Lower leg skin (tissue), 4 donors: ENCODE data around the gene SESTD1. TPM values are rescaled to one million over a fixed set of nuclear protein-coding genes. Genes with fewer than 3 reads are reported as not detected.

Experiments
- DNase-seq, 2 donors: peaks; one replicate each; pipeline ENCODE4 v3.0.0-alpha.2; 2019; ENCODE audit warnings: low spot score in 2 of 2
- H3K4me3 ChIP-seq: fragments of 200-600 bp; sonication (generic); 2 replicates; pipeline ENCODE4 v1.5.1; 2017; ENCODE audit warnings: mild to moderate bottlenecking, low read depth; ENCODE audit not compliant: poor library complexity, severe bottlenecking
- POLR2A ChIP-seq, 2 donors: fragments of 450-650 bp; IDR thresholded peaks; one replicate each; pipeline ENCODE4 v1.6.1; 2016 to 2017; ENCODE audit warnings: antibody characterized with exemption in 2 of 2, mild to moderate bottlenecking in 1 of 2, moderate library complexity in 1 of 2
- WGBS, 2 donors: methylation state at CpG; one replicate each; pipeline ENCODE4 v1.1.5; 2018; 5-methylcytosine and 5-hydroxymethylcytosine counted together
- intact Hi-C: fragments of 100-400 bp; cut with DNase I; formaldehyde crosslinking; loops from one replicate; pipeline ENCODE4 v1.15.0; 2023; ENCODE audit warnings: low total_unique reads
- total RNA-seq, 4 donors: library from RNA; depleted of rRNA; stranded (reverse); fragments of >200 nt; gene quantifications; one replicate each; pipeline ENCODE4 v1.1.0, GENCODE V29; 2016
- TF ChIP-seq, protein P1 (sequence below), 3 donors: fragments of 450-650 bp; IDR thresholded peaks; one replicate each; pipeline ENCODE4 v1.5.1; 2016; ENCODE audit warnings: antibody characterized with exemption in 3 of 3, mild to moderate bottlenecking in 3 of 3, moderate library complexity in 2 of 3

SESTD1 gene
- total RNA-seq, 4 donors from 2014 or later = 8.7 to 22.9 (median 11.8) TPM

DNA sequence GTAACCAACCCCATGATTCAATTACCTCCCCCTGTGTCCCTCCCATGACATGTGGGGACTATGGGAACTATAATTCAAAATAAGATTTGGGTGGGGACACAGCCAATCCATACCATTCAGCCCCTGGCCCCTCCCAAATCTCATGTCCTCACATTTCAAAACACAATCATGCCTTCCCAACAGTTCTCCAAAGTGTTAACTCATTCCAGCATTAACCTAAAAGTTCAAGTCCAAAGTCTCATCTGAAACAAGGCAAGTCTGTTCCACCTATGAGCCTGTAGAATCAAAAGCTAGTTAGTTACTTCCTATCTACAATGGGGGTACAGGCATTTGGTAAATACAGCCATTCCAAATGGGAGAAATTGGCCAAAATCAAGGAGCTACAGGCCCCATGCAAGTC lies 182.7 kb downstream of the SESTD1 start:
- intact Hi-C loops = no loop called here
- no peak for TF ChIP-seq POLR2A (IDR thresholded peaks at IDR 0.05)
- TF ChIP-seq, protein P1, sequence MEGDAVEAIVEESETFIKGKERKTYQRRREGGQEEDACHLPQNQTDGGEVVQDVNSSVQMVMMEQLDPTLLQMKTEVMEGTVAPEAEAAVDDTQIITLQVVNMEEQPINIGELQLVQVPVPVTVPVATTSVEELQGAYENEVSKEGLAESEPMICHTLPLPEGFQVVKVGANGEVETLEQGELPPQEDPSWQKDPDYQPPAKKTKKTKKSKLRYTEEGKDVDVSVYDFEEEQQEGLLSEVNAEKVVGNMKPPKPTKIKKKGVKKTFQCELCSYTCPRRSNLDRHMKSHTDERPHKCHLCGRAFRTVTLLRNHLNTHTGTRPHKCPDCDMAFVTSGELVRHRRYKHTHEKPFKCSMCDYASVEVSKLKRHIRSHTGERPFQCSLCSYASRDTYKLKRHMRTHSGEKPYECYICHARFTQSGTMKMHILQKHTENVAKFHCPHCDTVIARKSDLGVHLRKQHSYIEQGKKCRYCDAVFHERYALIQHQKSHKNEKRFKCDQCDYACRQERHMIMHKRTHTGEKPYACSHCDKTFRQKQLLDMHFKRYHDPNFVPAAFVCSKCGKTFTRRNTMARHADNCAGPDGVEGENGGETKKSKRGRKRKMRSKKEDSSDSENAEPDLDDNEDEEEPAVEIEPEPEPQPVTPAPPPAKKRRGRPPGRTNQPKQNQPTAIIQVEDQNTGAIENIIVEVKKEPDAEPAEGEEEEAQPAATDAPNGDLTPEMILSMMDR (IDR thresholded peaks at IDR 0.05) = no peak
- no peak for DNase-seq
- no peak overlapping the region for H3K4me3 ChIP-seq

DNA sequence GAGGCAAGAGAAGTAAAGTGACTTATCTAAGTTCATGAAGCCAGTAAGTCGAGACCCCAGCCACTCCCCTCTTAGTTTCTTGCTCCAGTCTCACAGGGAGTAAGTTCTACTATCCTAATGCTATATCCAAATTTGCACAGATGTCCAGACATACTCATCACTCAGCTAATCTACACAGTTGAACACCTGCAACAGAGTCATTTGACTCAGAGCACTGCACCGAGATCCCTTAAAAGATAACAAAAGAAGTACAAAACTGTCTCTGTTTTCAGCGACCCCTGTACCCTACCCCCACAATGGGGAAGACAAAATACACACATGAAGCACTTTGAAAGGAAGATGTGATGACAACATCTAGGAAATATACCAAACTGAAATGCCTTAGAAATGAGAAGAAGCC lies 192.1 kb downstream of the SESTD1 start:
- intact Hi-C loops = no loop called here
- 66% methylated on average over 3 of the region's 3 CpGs for WGBS, 2 donors
- no peak overlapping the region for H3K4me3 ChIP-seq
- no peak for DNase-seq
- no peak for TF ChIP-seq POLR2A (IDR thresholded peaks at IDR 0.05)
- TF ChIP-seq, protein P1 (IDR thresholded peaks at IDR 0.05) = no peak

DNA sequence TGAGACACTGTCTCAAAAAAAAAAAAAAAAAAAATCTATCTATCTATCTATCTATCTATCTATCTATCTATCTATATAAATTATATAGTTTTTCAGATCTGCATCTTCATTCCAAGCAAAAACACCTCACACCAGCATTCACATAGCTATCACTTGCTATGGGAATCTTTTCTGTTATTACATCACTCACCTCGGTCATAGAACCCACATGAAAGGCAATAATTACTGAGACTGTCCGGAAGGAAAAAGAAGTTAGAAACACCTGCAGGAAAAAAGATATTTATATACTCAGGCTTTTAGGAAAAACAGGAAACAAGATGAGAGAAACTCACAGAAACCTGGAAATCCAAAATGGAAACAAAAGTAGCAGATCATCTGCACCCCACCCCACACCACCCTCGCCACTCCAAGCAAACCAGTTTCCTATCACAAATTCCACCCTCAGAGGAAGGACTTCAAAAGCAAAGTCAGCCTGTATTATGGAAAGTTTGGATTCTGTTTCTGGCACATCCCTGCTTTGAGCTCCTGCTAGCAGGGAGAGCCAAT lies 192.7 kb downstream of the SESTD1 start:
- WGBS, 2 donors = 36 to 45% methylated on average over 3 of the region's 3 CpGs
- no peak overlapping the region for H3K4me3 ChIP-seq
- TF ChIP-seq, protein P1 (IDR thresholded peaks at IDR 0.05) = no peak
- TF ChIP-seq POLR2A (IDR thresholded peaks at IDR 0.05) = no peak
- intact Hi-C loops = no loop called here
- no peak for DNase-seq

DNA sequence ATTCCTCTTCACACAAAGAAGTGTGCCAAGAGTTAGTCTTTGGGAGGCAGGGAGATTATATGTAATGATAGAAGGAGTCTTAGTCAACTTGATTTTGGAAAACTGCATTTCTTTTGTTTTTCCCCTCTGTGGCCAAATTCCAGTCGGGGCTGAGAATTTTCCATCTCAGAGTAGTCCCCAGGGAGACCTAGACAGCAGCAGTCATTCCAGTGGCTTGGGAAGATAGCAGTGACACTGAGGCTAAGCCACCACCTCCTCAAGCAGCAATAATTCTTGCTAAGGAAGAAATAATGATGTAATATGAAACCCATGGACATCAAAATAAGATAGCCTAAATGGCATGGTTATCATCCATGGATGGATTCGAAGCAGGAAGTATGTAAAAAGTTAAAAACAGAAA lies 193.7 kb downstream of the SESTD1 start:
- intact Hi-C loops = no loop called here
- H3K4me3 ChIP-seq = no peak overlapping the region
- 65 to 70% methylated on average over 2 of the region's 2 CpGs for WGBS, 2 donors
- DNase-seq = no peak
- TF ChIP-seq POLR2A (IDR thresholded peaks at IDR 0.05) = no peak
- TF ChIP-seq, protein P1 (IDR thresholded peaks at IDR 0.05) = no peak

DNA sequence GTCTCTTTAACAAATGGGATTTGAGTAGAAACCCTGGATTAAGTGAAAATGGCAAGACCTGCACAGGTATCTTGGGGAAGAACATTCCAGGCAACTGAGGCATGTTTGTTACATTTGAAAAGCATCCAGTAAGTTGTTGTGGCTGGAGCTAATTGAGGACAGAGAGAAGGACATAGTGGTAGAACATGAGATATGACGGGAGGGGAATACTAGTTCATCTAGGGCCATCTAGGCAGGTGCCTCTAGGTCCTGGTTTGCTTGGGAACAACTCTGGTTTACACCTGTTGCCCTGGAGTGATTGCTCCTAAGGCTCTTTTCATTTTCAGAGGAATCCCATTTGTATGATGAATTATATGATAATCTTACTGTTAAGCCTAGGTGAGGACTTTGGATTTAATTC lies 194.9 kb downstream of the SESTD1 start:
- 69 to 97% methylated on average over 1 of the region's 1 CpG for WGBS, 2 donors
- TF ChIP-seq, protein P1 (IDR thresholded peaks at IDR 0.05) = no peak
- no peak for TF ChIP-seq POLR2A (IDR thresholded peaks at IDR 0.05)
- intact Hi-C loops = no loop called here
- H3K4me3 ChIP-seq = no peak overlapping the region
- DNase-seq = no peak

DNA sequence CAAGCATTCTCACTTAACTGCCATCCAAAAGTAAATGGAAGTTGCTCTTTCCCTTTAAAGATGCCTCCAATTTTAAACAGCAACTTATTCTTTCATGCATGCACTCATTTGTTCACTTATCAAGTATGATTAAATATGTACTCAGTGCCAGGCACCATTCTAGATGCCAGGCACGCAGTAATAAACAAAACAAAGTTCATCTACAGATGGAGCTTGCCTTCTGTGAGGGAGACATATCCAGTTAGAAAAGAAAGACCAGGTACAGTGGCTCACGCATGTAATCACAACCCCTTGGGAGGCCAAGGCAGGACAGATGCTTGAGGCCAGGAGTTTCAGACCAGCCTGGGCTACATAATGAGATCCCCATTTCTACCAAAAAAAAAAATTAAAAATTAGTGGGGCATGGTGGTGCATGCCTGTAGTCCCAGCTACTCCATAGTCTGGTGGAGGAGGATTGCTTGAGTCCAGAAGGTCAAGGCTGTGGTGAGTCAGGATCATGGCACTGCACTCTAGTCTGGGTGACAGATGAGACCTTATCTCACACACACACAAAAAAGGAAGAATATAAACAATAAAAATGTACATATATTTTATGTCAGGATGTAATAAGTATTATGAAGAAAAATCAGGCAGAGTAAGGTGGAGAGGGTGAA lies 195.5 kb downstream of the SESTD1 start:
- TF ChIP-seq, protein P1 (IDR thresholded peaks at IDR 0.05) = no peak
- TF ChIP-seq POLR2A (IDR thresholded peaks at IDR 0.05) = no peak
- 83 to 87% methylated on average over 2 of the region's 2 CpGs for WGBS, 2 donors

More for the DNA sequence above, 195.5 kb downstream of the SESTD1 start:
- no peak overlapping the region for H3K4me3 ChIP-seq
- intact Hi-C loops = no loop called here
- DNase-seq = no peak
